Esophagus muscularis mucosa (tissue), 4 donors: ENCODE measurements around the gene SCNN1B.
"Not testable (repeated sequence)": the region's sequence is repeated elsewhere in the genome, so short reads cannot be mapped to it uniquely, and the experiment has no call there.

Experiments used
- EP300 ChIP-seq: sonication (generic); formaldehyde crosslinking; IDR thresholded peaks from one replicate; pipeline ENCODE4 v1.6.1; 2017; ENCODE audit warnings: antibody characterized with exemption
- POLR2A ChIP-seq: fragments of 450-650 bp; IDR thresholded peaks from one replicate; pipeline ENCODE4 v1.6.1; 2017; ENCODE audit warnings: antibody characterized with exemption, moderate library complexity, mild to moderate bottlenecking, low read depth
- POLR2AphosphoS5 ChIP-seq, 2 donors: sonication (generic); formaldehyde crosslinking; IDR thresholded peaks; one replicate each; pipeline ENCODE4 v1.6.1; 2017; ENCODE audit warnings: antibody characterized with exemption in 2 of 2
- TF ChIP-seq, protein P1 (sequence below), 3 experiments: fragments of 200-600 bp in 2 of 3; fragments of 450-650 bp in 1 of 3; sonication (generic) in 2 of 3; IDR thresholded peaks; one replicate each; pipeline ENCODE4 v1.5.1; 2017 to 2019; ENCODE audit warnings: antibody characterized with exemption in 3 of 3, mild to moderate bottlenecking in 2 of 3, moderate library complexity in 1 of 3

GRCh38 chr16:23400447-23400846 lies 98.3 kb downstream of the SCNN1B start:
- TF ChIP-seq, protein P1, sequence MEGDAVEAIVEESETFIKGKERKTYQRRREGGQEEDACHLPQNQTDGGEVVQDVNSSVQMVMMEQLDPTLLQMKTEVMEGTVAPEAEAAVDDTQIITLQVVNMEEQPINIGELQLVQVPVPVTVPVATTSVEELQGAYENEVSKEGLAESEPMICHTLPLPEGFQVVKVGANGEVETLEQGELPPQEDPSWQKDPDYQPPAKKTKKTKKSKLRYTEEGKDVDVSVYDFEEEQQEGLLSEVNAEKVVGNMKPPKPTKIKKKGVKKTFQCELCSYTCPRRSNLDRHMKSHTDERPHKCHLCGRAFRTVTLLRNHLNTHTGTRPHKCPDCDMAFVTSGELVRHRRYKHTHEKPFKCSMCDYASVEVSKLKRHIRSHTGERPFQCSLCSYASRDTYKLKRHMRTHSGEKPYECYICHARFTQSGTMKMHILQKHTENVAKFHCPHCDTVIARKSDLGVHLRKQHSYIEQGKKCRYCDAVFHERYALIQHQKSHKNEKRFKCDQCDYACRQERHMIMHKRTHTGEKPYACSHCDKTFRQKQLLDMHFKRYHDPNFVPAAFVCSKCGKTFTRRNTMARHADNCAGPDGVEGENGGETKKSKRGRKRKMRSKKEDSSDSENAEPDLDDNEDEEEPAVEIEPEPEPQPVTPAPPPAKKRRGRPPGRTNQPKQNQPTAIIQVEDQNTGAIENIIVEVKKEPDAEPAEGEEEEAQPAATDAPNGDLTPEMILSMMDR (IDR thresholded peaks at IDR 0.05) = not testable (repeated sequence)
- TF ChIP-seq POLR2AphosphoS5 (IDR thresholded peaks at IDR 0.05); POLR2A; EP300: not testable (repeated sequence)
